ENCODE results near the gene C6orf62.
"Not testable (repeated sequence)": the region's sequence is repeated elsewhere in the genome, so short reads cannot be mapped to it uniquely, and the experiment has no call there.

Gene C6orf62

GRCh38 chr6:24752917-24753492, 34.1 kb upstream of the C6orf62 start:
- TF ChIP-seq TOX (CRISPR knock-in tag; IDR thresholded peaks at IDR 0.05; ENCODE audit: borderline replicate concordance), result no peak
- no peak for TF ChIP-seq ZFP30 (CRISPR knock-in tag; IDR thresholded peaks at IDR 0.05)
- no peak for TF ChIP-seq PPARA (CRISPR knock-in tag; IDR thresholded peaks at IDR 0.05; ENCODE audit: borderline replicate concordance)
- no peak for TF ChIP-seq ZNF8 (CRISPR knock-in tag; IDR thresholded peaks at IDR 0.05)
- no peak for TF ChIP-seq ZFP3 (CRISPR knock-in tag; IDR thresholded peaks at IDR 0.05)
- no peak for TF ChIP-seq ARNTL (CRISPR knock-in tag; IDR thresholded peaks at IDR 0.05; ENCODE audit: borderline replicate concordance, low read depth)
- no peak for TF ChIP-seq OSR1 (CRISPR knock-in tag; IDR thresholded peaks at IDR 0.05)
- no peak for TF ChIP-seq BACH2 (CRISPR knock-in tag; IDR thresholded peaks at IDR 0.05; ENCODE audit: borderline replicate concordance)
- no peak for TF ChIP-seq POU6F1 (CRISPR knock-in tag; IDR thresholded peaks at IDR 0.05; ENCODE audit: borderline replicate concordance, low read depth)
- TF ChIP-seq ZNF565 (CRISPR knock-in tag; conservative IDR thresholded peaks at IDR 0.05; ENCODE audit: low read depth), result no peak
- no peak for TF ChIP-seq ZC3H10 (CRISPR knock-in tag; IDR thresholded peaks at IDR 0.05)
- TF ChIP-seq TCF4 (CRISPR knock-in tag; IDR thresholded peaks at IDR 0.05; ENCODE audit: borderline replicate concordance), result no peak
- no peak for TF ChIP-seq CSRNP3 (CRISPR knock-in tag; IDR thresholded peaks at IDR 0.05)
- no peak for ATAC-seq

GRCh38 chr6:24752503-24752902, 33.5 kb upstream of the C6orf62 start:
- TF ChIP-seq TOX (CRISPR knock-in tag; IDR thresholded peaks at IDR 0.05; ENCODE audit: borderline replicate concordance) (no peak), TCF4 (CRISPR knock-in tag; IDR thresholded peaks at IDR 0.05; ENCODE audit: borderline replicate concordance) (no peak), BACH2 (CRISPR knock-in tag; IDR thresholded peaks at IDR 0.05; ENCODE audit: borderline replicate concordance) (no peak), CSDC2 (CRISPR knock-in tag; IDR thresholded peaks at IDR 0.05) (no peak), ZNF565 (CRISPR knock-in tag; conservative IDR thresholded peaks at IDR 0.05; ENCODE audit: low read depth) (no peak), TSHZ2 (CRISPR knock-in tag; IDR thresholded peaks at IDR 0.05) (no peak), RARB (CRISPR knock-in tag; IDR thresholded peaks at IDR 0.05) (no peak), ESRRG (CRISPR knock-in tag; IDR thresholded peaks at IDR 0.05) (no peak), ISL1 (CRISPR knock-in tag; IDR thresholded peaks at IDR 0.05) (no peak), POU6F1 (CRISPR knock-in tag; IDR thresholded peaks at IDR 0.05; ENCODE audit: borderline replicate concordance, low read depth) (no peak), ZC3H10 (CRISPR knock-in tag; IDR thresholded peaks at IDR 0.05) (no peak), ZFP30 (CRISPR knock-in tag; IDR thresholded peaks at IDR 0.05) (no peak)
- ATAC-seq, result no peak

GRCh38 chr6:24750878-24751277, 31.9 kb upstream of the C6orf62 start:
- not testable (repeated sequence) for ATAC-seq

- ATAC-seq, result no peak
- TF ChIP-seq TCF4 (CRISPR knock-in tag; IDR thresholded peaks at IDR 0.05; ENCODE audit: borderline replicate concordance), result no peak
- no peak for TF ChIP-seq SNAI2 (CRISPR knock-in tag; IDR thresholded peaks at IDR 0.05)
- TF ChIP-seq ZFP30 (CRISPR knock-in tag; IDR thresholded peaks at IDR 0.05), result no peak
- no peak for TF ChIP-seq PATZ1 (CRISPR knock-in tag; IDR thresholded peaks at IDR 0.05; ENCODE audit: borderline replicate concordance)
- TF ChIP-seq ZC3H10 (CRISPR knock-in tag; IDR thresholded peaks at IDR 0.05), result no peak
- TF ChIP-seq ZNF565 (CRISPR knock-in tag; conservative IDR thresholded peaks at IDR 0.05; ENCODE audit: low read depth), result no peak
- TF ChIP-seq CREB5 (CRISPR knock-in tag; IDR thresholded peaks at IDR 0.05; ENCODE audit: low read depth), result no peak
- TF ChIP-seq OSR1 (CRISPR knock-in tag; IDR thresholded peaks at IDR 0.05), result no peak
- TF ChIP-seq RARB (CRISPR knock-in tag; IDR thresholded peaks at IDR 0.05), result no peak
- TF ChIP-seq TSHZ2 (CRISPR knock-in tag; IDR thresholded peaks at IDR 0.05), result no peak
These were observed 30.3 kb upstream of the C6orf62 start for GRCh38 chr6:24749297-24749696.

Measured in SK-N-SH treated with all-trans-retinoic acid at 6 μM for 48 hours (cell line).